Measurements from ENCODE around the gene NR2E1. TPM values are rescaled to one million over a fixed set of nuclear protein-coding genes. Genes with fewer than 3 reads are reported as not detected.
A peak's percentile ranks its signal among the peaks of the same experiment; 100 is the strongest.

Gene NR2E1
- total RNA-seq, 1 donor from 2014 or later, result not detected

DNA sequence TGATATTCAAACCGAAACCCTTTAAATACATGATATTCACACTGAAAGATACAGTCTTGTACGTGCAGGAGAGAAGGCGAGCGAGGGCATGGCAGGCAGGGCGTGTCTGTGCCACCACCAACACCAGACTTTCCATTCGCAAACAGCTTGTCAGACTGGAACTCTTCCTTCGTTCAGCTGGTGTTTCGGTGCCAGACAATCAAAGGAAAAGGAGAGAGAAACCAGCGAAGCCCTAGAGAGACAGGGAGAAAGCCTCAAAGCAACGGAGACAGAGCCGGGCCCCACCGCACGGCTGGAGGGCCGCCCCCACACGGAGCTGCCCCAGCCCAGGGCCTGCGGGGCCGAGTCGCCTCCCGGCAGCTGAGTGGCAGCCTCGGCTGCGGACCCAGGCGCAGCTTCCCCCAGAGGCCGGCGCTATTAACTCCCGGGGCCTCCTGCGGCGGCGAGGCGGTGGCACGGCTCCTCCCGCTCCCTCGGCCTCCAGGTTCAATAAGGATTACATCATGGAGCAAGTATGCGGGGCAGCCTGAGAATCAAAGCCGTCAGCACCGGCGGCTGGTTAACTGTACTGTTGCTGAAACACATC is 32.1 kb upstream of the NR2E1 start:
- Mint-ChIP-seq H3K4me3 (ENCODE audit: unreplicated experiment) (peak overlapping the region; percentile 72), H3K27me3 (ENCODE audit: unreplicated experiment) (peaks cover 9% of the 10 kb centered on the region), H3K27ac (ENCODE audit: unreplicated experiment) (peak overlapping the region; percentile 95), H3K36me3 (ENCODE audit: unreplicated experiment) (no peaks in the 10 kb centered on the region), H3K4me1 (ENCODE audit: unreplicated experiment) (peaks cover 28% of the 10 kb centered on the region), H3K9me3 (ENCODE audit: unreplicated experiment) (no peaks in the 10 kb centered on the region)
- TF ChIP-seq, protein P1, sequence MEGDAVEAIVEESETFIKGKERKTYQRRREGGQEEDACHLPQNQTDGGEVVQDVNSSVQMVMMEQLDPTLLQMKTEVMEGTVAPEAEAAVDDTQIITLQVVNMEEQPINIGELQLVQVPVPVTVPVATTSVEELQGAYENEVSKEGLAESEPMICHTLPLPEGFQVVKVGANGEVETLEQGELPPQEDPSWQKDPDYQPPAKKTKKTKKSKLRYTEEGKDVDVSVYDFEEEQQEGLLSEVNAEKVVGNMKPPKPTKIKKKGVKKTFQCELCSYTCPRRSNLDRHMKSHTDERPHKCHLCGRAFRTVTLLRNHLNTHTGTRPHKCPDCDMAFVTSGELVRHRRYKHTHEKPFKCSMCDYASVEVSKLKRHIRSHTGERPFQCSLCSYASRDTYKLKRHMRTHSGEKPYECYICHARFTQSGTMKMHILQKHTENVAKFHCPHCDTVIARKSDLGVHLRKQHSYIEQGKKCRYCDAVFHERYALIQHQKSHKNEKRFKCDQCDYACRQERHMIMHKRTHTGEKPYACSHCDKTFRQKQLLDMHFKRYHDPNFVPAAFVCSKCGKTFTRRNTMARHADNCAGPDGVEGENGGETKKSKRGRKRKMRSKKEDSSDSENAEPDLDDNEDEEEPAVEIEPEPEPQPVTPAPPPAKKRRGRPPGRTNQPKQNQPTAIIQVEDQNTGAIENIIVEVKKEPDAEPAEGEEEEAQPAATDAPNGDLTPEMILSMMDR (IDR thresholded peaks at IDR 0.05), result peak; percentile 14
- DNase-seq (ENCODE audit: extremely low spot score, unreplicated experiment), result peak; percentile 90

DNA sequence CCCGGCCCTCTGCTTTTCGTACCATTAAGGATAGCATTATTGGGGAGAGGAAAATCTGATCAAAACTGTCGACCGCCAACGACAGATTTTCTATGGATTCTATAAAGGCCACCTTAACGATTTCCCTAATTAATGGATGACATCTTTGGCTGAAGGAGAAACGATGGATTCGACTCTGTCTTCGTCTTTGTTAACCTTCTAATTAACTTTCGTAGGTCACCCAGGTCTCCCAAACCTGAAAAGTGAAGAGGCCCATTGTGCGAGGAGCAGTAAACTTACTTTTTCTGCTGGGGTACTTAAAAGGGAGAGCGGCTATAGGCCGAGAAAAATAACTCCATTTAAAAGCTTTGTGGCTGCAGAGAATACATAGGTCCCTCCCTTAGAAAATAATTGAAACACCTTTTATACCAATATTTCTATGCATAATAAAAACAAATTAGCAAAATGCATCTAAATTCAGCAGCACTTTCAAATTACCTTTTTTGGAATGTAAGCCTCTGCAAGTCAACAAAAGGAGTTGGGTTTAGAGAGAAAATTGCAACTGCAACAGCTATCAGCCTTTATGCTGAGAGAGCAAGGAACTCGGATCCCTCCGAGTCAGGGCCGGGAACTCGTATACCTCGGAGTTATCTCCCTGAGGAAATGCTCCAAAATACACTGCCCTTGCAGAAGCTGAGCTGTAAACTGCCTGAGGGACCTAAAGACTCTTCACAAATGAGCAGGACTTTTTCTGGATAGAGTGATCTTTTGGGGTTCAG is 31.4 kb upstream of the NR2E1 start:
- H3K27me3 Mint-ChIP-seq (ENCODE audit: unreplicated experiment), result peaks cover 9% of the 10 kb centered on the region

DNA sequence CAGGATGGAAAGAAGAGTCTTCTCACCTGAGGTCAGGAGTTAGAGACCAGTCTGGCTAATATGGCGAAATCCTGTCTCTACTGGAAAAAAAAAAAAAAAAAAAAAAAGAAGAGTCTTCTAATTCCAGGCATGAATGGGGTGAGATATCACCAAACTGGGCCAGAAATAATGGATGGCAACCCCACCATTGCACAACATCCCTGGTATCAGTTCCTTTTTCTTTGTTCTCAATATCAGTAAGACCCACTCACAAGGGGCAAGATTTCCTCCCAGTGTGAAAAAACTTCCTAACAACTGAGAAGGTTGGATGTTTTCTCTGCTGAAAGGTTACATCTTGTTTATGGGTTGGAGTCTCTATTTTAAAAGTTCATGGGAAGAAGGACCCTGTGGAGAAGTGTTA is 23.6 kb upstream of the NR2E1 start:
- Mint-ChIP-seq H3K4me1 (ENCODE audit: unreplicated experiment) (no peaks in the 10 kb centered on the region), H3K4me3 (ENCODE audit: unreplicated experiment) (no peak overlapping the region), H3K9me3 (ENCODE audit: unreplicated experiment) (no peaks in the 10 kb centered on the region), H3K27ac (ENCODE audit: unreplicated experiment) (no peak overlapping the region), H3K27me3 (ENCODE audit: unreplicated experiment) (peaks cover 36% of the 10 kb centered on the region), H3K36me3 (ENCODE audit: unreplicated experiment) (no peaks in the 10 kb centered on the region)
- DNase-seq (ENCODE audit: extremely low spot score, unreplicated experiment), result no peak
- TF ChIP-seq, protein P1 (IDR thresholded peaks at IDR 0.05), result no peak

More for the DNA sequence above, 31.4 kb upstream of the NR2E1 start:
- Mint-ChIP-seq H3K36me3 (ENCODE audit: unreplicated experiment) (no peaks in the 10 kb centered on the region), H3K4me1 (ENCODE audit: unreplicated experiment) (peaks cover 21% of the 10 kb centered on the region), H3K27ac (ENCODE audit: unreplicated experiment) (peak overlapping the region; percentile 68), H3K9me3 (ENCODE audit: unreplicated experiment) (no peaks in the 10 kb centered on the region), H3K4me3 (ENCODE audit: unreplicated experiment) (peak overlapping the region; percentile 51)
- TF ChIP-seq, protein P1 (IDR thresholded peaks at IDR 0.05), result no peak
- no peak for DNase-seq (ENCODE audit: extremely low spot score, unreplicated experiment)

DNA sequence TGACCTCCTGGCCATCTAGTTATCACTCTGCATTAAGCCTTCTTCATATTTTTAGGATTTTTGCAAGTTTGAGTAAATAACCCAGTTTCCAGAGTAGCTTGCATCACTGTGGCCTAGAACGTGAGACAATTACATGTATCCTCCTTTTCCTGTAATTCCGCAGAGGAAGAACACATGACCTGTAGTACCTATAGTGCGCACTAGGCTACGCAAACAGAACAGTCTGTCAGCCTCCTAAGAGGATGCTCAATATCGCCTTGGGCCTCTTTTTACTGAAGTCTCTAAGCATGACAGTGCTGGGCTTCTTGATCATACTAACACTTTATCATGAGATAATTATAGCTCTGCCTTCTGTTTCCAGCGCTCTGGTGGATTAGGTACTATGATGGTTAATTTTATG is 20.2 kb upstream of the NR2E1 start:
- no peak overlapping the region for H3K4me3 Mint-ChIP-seq (ENCODE audit: unreplicated experiment)
- no peak overlapping the region for H3K27ac Mint-ChIP-seq (ENCODE audit: unreplicated experiment)
- H3K9me3 Mint-ChIP-seq (ENCODE audit: unreplicated experiment), result peaks cover 7% of the 10 kb centered on the region
- TF ChIP-seq, protein P1 (IDR thresholded peaks at IDR 0.05), result no peak
- H3K4me1 Mint-ChIP-seq (ENCODE audit: unreplicated experiment), result no peaks in the 10 kb centered on the region
- DNase-seq (ENCODE audit: extremely low spot score, unreplicated experiment), result no peak
- peaks cover 60% of the 10 kb centered on the region for H3K27me3 Mint-ChIP-seq (ENCODE audit: unreplicated experiment)
- H3K36me3 Mint-ChIP-seq (ENCODE audit: unreplicated experiment), result no peaks in the 10 kb centered on the region

DNA sequence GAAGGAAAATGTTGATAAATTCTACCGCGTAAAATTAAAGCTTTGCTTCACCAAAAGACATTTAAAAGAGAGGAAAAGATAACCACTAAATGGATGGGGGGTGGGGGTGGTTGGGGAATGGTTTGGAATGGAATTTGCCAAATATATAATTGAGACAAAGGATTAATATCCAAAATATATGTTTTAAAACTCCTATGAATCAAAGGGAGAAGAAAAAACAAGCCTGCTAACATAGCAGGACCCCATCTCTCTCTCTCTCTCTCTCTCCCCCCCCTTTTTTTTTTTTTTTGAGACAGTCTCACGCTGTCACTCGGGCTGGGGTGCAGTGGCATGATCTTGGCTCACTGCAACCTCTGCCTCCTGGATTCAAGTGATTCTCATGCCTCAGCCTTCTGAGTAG is 13.4 kb upstream of the NR2E1 start:
- no peak overlapping the region for H3K4me3 Mint-ChIP-seq (ENCODE audit: unreplicated experiment)
- TF ChIP-seq, protein P1 (IDR thresholded peaks at IDR 0.05), result no peak
- no peak for DNase-seq (ENCODE audit: extremely low spot score, unreplicated experiment)
- H3K27me3 Mint-ChIP-seq (ENCODE audit: unreplicated experiment), result peaks cover 82% of the 10 kb centered on the region
- H3K9me3 Mint-ChIP-seq (ENCODE audit: unreplicated experiment), result peaks cover 7% of the 10 kb centered on the region
- no peaks in the 10 kb centered on the region for H3K36me3 Mint-ChIP-seq (ENCODE audit: unreplicated experiment)
- H3K4me1 Mint-ChIP-seq (ENCODE audit: unreplicated experiment), result peaks cover 8% of the 10 kb centered on the region
- no peak overlapping the region for H3K27ac Mint-ChIP-seq (ENCODE audit: unreplicated experiment)

Data from osteocyte (in vitro differentiated cells).